GM19099 (cell line): ENCODE measurements around the gene PDE7B.
A peak's percentile ranks its signal among the peaks of the same experiment; 100 is the strongest.

Experiments used
- POLR2A ChIP-seq: IDR thresholded peaks from 3 replicates; pipeline ENCODE4 v1.6.1; 2011; ENCODE audit warnings: low read depth; ENCODE audit not compliant: insufficient read length; ENCODE audit errors: extremely low read depth

PDE7B gene

GRCh38 chr6:135869857-135870256, 18.4 kb downstream of the PDE7B start:
- no peak for TF ChIP-seq POLR2A

- no peak for TF ChIP-seq POLR2A
Observed at GRCh38 chr6:135870722-135871121, 19.2 kb downstream of the PDE7B start.

- no peak for TF ChIP-seq POLR2A
Observed at GRCh38 chr6:135871296-135871695, 19.8 kb downstream of the PDE7B start.

GRCh38 chr6:135871878-135872277, 20.4 kb downstream of the PDE7B start:
- no peak for TF ChIP-seq POLR2A

GRCh38 chr6:135875446-135875845, 23.9 kb downstream of the PDE7B start:
- no peak for TF ChIP-seq POLR2A

- TF ChIP-seq POLR2A: no peak
Observed at GRCh38 chr6:135876058-135876457, 24.6 kb downstream of the PDE7B start.

- TF ChIP-seq POLR2A: no peak
Observed at GRCh38 chr6:135877666-135878065, 26.2 kb downstream of the PDE7B start.

GRCh38 chr6:135880066-135880972, 28.8 kb downstream of the PDE7B start:
- TF ChIP-seq POLR2A: peak; percentile 36

GRCh38 chr6:135883045-135883444, 31.5 kb downstream of the PDE7B start:
- no peak for TF ChIP-seq POLR2A

- TF ChIP-seq POLR2A: no peak
Observed at GRCh38 chr6:135883536-135883935, 32.0 kb downstream of the PDE7B start.

GRCh38 chr6:135884136-135884535, 32.6 kb downstream of the PDE7B start:
- no peak for TF ChIP-seq POLR2A

- no peak for TF ChIP-seq POLR2A
Observed at GRCh38 chr6:135887069-135887468, 35.6 kb downstream of the PDE7B start.

- no peak for TF ChIP-seq POLR2A
Observed at GRCh38 chr6:135888818-135889217, 37.3 kb downstream of the PDE7B start.

- no peak for TF ChIP-seq POLR2A
Observed at GRCh38 chr6:135890876-135891275, 39.4 kb downstream of the PDE7B start.

GRCh38 chr6:135891710-135892109, 40.2 kb downstream of the PDE7B start:
- no peak for TF ChIP-seq POLR2A

- TF ChIP-seq POLR2A: no peak
Observed at GRCh38 chr6:135895231-135895911, 43.9 kb downstream of the PDE7B start.

- no peak for TF ChIP-seq POLR2A
Observed at GRCh38 chr6:135897087-135897486, 45.6 kb downstream of the PDE7B start.
